ENCODE measurements around the gene FIGLA. TPM values are rescaled to one million over a fixed set of nuclear protein-coding genes. Genes with fewer than 3 reads are reported as not detected.

The FIGLA gene
- total RNA-seq, 2 experiments from 2014 or later: not detected

GRCh38 chr2:70784320-70784719 lies 6.1 kb downstream of the FIGLA start:
- ATAC-seq (no peak), DNase-seq (no peak)
- Mint-ChIP-seq H3K27ac (no peak overlapping the region), H3K9me3 (ENCODE audit: insufficient read depth) (no peaks in the 10 kb centered on the region), H3K36me3 (ENCODE audit: low read depth) (no peaks in the 10 kb centered on the region), H3K27me3 (ENCODE audit: low read depth) (peaks cover 29% of the 10 kb centered on the region), H3K4me1 (ENCODE audit: low read depth) (no peaks in the 10 kb centered on the region), H3K4me3 (no peak overlapping the region)
- CTCF ChIA-PET: interaction anchor here (1.0 to 2.2 kb wide), 9 partner anchors 10 to 480 kb away, joined by 3 to 31 read pairs (median 5); partner anchors contain the start of gene ADD2
- POLR2A ChIA-PET: no interaction called here

DNA sequence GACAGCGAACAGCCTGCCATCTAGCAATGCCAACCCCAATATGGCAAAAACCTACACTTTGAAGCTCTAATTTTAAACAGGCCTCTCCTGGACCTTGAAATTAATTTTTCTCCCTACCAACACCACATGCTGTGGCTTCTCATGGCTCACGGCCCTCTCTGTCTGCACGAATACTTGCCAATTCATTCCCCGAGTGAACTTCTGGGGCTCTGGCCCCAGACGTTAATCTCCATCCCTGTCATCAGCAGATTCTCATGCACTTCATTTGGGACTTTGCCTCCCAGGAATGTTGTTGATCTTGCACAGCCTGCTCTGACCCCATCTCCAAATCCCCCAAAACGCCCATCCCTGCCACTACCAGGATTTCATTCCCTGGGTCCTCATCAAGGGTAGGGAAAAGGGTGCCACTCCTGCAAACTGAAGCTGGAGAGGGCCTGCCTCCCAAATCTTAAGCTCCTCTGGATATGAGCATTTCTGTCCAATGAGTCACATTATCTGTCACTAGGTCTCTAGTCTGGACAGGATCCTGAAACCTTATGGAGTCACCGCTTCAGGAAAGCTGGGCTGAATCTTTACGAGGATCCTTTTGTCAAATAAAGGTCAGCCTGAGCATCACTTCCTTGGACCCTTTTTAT lies 10.4 kb downstream of the FIGLA start:
- ChIA-PET POLR2A (no interaction called here), CTCF (interaction anchor here (2.1 to 2.5 kb wide), 2 partner anchors 11 to 476 kb away, joined by 8 to 11 read pairs; partner anchors contain the start of gene ADD2)
- no peak for ATAC-seq
- Mint-ChIP-seq H3K4me3 (no peak overlapping the region), H3K27ac (no peak overlapping the region), H3K9me3 (ENCODE audit: insufficient read depth) (no peaks in the 10 kb centered on the region), H3K4me1 (ENCODE audit: low read depth) (no peaks in the 10 kb centered on the region), H3K36me3 (ENCODE audit: low read depth) (no peaks in the 10 kb centered on the region), H3K27me3 (ENCODE audit: low read depth) (peaks cover 29% of the 10 kb centered on the region)
- no peak for DNase-seq

GRCh38 chr2:70779491-70779890 lies 11.0 kb downstream of the FIGLA start:
- no peaks in the 10 kb centered on the region for H3K4me1 Mint-ChIP-seq (ENCODE audit: low read depth)
- H3K36me3 Mint-ChIP-seq (ENCODE audit: low read depth): no peaks in the 10 kb centered on the region
- ChIA-PET CTCF (interaction anchor here (1.2 to 2.1 kb wide), 2 partner anchors 10 to 140 kb away, joined by 3 to 11 read pairs; partner anchors contain the start of gene ADD2), POLR2A (no interaction called here)
- DNase-seq: no peak
- ATAC-seq: no peak
- H3K4me3 Mint-ChIP-seq: no peak overlapping the region
- H3K27me3 Mint-ChIP-seq (ENCODE audit: low read depth): peaks cover 33% of the 10 kb centered on the region
- H3K27ac Mint-ChIP-seq: no peak overlapping the region
- no peaks in the 10 kb centered on the region for H3K9me3 Mint-ChIP-seq (ENCODE audit: insufficient read depth)

DNA sequence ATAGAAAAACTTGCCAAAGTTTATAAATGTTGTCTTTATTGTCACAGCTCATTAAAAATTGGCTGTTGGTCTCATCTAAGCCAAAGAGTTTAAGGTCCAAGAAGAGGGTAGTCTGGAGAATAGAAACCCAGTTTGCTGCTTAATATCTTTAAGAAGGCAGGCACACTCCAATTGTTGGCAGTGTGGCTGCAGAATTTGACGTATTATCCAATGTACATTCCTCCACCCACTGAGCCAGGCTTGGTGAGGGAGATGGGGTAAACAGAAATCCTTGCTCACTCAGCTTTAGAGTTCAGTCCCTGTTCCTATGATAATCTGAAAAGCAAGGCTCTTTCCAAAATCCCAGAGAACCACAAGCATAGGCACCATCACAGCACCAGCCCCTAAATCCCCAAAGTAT lies 11.8 kb downstream of the FIGLA start:
- Mint-ChIP-seq H3K27ac (no peak overlapping the region), H3K9me3 (ENCODE audit: insufficient read depth) (no peaks in the 10 kb centered on the region), H3K4me1 (ENCODE audit: low read depth) (no peaks in the 10 kb centered on the region), H3K27me3 (ENCODE audit: low read depth) (peaks cover 41% of the 10 kb centered on the region), H3K4me3 (no peak overlapping the region), H3K36me3 (ENCODE audit: low read depth) (no peaks in the 10 kb centered on the region)
- DNase-seq (no peak), ATAC-seq (no peak)
- CTCF ChIA-PET: interaction anchor here (0.9 to 1.2 kb wide), 2 partner anchors 10 to 141 kb away, joined by 3 to 4 read pairs; partner anchors contain the start of gene ADD2
- POLR2A ChIA-PET: no interaction called here

DNA sequence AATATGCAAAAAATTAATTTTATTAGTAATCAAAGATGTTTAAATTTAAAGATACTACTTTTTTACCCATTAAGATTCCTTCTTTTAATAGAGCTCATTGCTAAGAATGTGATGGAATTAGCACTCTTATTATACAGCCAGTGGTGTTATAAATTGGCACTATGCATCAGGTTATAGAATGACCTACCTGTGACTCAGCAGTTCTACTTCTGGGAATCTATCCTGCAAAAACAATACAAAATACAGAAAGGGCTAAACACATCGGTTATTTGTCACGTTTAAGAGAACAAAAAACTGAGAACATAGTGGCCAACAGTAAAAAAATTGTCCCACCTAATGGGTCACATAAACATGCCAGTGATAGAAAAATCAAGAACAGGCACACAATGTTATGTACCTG lies 13.0 kb downstream of the FIGLA start:
- DNase-seq (no peak), ATAC-seq (no peak)
- Mint-ChIP-seq H3K27ac (no peak overlapping the region), H3K27me3 (ENCODE audit: low read depth) (peaks cover 50% of the 10 kb centered on the region), H3K4me1 (ENCODE audit: low read depth) (no peaks in the 10 kb centered on the region), H3K4me3 (no peak overlapping the region), H3K36me3 (ENCODE audit: low read depth) (no peaks in the 10 kb centered on the region), H3K9me3 (ENCODE audit: insufficient read depth) (no peaks in the 10 kb centered on the region)
- ChIA-PET CTCF (interaction anchor here (1.0 kb wide), 1 partner anchor 12 kb away, joined by 3 read pairs; no protein-coding TSS in a partner anchor), POLR2A (no interaction called here)

DNA sequence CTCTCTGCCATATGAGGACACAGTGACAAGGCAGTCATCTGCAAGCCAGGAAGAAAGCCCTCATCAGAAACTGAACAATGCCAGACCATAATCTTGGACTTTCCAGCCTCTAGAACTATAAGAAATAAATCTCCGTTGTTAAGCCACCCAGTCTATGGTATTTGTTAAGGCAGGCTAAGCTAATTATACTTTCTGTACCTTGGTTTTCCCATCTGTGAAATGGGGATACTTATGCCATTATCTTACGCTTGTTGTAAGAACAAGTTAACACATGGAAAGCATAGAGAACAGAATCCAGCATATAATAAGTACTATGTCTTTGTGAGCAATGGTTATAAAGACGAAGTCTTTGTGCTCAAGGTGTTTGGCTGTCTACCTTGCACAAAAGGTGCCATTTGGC lies 14.2 kb downstream of the FIGLA start:
- H3K36me3 Mint-ChIP-seq (ENCODE audit: low read depth): no peaks in the 10 kb centered on the region

GRCh38 chr2:70775141-70775540 lies 15.3 kb downstream of the FIGLA start:
- POLR2A ChIA-PET: no interaction called here
- H3K36me3 Mint-ChIP-seq (ENCODE audit: low read depth): no peaks in the 10 kb centered on the region
- H3K27ac Mint-ChIP-seq: no peak overlapping the region
- DNase-seq: no peak
- CTCF ChIA-PET: no interaction called here
- H3K4me1 Mint-ChIP-seq (ENCODE audit: low read depth): no peaks in the 10 kb centered on the region
- H3K9me3 Mint-ChIP-seq (ENCODE audit: insufficient read depth): no peaks in the 10 kb centered on the region
- ATAC-seq: no peak
- H3K27me3 Mint-ChIP-seq (ENCODE audit: low read depth): peaks cover 53% of the 10 kb centered on the region
- no peak overlapping the region for H3K4me3 Mint-ChIP-seq

More for the DNA sequence above, 14.2 kb downstream of the FIGLA start:
- Mint-ChIP-seq H3K9me3 (ENCODE audit: insufficient read depth) (no peaks in the 10 kb centered on the region), H3K27ac (no peak overlapping the region), H3K4me3 (no peak overlapping the region), H3K27me3 (ENCODE audit: low read depth) (peaks cover 55% of the 10 kb centered on the region), H3K4me1 (ENCODE audit: low read depth) (no peaks in the 10 kb centered on the region)
- ChIA-PET POLR2A (no interaction called here), CTCF (interaction anchor here (0.7 to 1.3 kb wide), 3 partner anchors 9 to 474 kb away, joined by 3 to 4 read pairs (median 3); partner anchors contain the start of gene FAM136A)
- ATAC-seq: no peak
- DNase-seq: no peak

DNA sequence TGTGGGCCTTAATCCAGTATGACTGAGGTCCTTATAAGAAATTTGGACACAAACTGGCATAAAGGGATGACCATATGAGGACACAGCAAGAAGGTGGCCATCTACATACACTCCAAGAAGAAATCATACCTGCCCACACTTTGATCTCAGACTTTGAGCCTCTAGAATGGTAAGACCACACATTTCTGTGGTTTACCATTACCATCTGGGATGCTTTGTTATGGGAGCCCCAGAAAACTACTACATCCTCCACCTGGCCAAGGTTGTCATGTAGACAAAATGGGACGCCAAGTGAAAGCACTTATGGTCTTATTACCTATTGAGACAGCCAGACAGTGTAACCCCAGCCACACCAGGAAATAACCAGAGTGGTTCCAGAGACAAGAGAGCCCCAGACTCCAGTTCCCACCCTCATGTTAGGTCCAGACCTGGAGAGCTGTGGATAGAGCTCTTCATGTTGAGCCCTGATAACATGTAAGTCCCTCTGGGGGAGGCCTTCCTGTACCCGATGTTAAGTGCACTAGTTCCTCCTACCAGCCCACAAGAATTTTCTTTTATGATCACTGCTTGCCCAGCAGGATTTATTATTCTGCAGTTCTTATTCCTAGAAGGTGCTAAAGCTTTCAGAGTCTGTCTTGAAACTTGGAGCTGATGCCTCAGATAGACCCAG lies 17.8 kb downstream of the FIGLA start:
- H3K27me3 Mint-ChIP-seq (ENCODE audit: low read depth): peaks cover 62% of the 10 kb centered on the region
- no peak overlapping the region for H3K4me3 Mint-ChIP-seq
- DNase-seq (no peak), ATAC-seq (no peak)
- H3K4me1 Mint-ChIP-seq (ENCODE audit: low read depth): peaks cover 5% of the 10 kb centered on the region
- H3K36me3 Mint-ChIP-seq (ENCODE audit: low read depth): no peaks in the 10 kb centered on the region
- ChIA-PET POLR2A (no interaction called here), CTCF (interaction anchor here (2.0 kb wide), 1 partner anchor 12 kb away, joined by 5 read pairs; no protein-coding TSS in a partner anchor)
- no peak overlapping the region for H3K27ac Mint-ChIP-seq
- H3K9me3 Mint-ChIP-seq (ENCODE audit: insufficient read depth): no peaks in the 10 kb centered on the region

- Mint-ChIP-seq H3K9me3 (ENCODE audit: insufficient read depth) (no peaks in the 10 kb centered on the region), H3K4me1 (ENCODE audit: low read depth) (peaks cover 11% of the 10 kb centered on the region), H3K27ac (no peak overlapping the region), H3K36me3 (ENCODE audit: low read depth) (no peaks in the 10 kb centered on the region), H3K4me3 (no peak overlapping the region), H3K27me3 (ENCODE audit: low read depth) (peaks cover 63% of the 10 kb centered on the region)
- POLR2A ChIA-PET: interaction anchor here (0.6 to 0.9 kb wide), 2 partner anchors 10 to 30 kb away, joined by 3 read pairs; no protein-coding TSS in a partner anchor
- ATAC-seq (no peak), DNase-seq (no peak)
- CTCF ChIA-PET: interaction anchor here (1.1 to 4.1 kb wide), 2 partner anchors 17 to 177 kb away, joined by 4 to 25 read pairs; partner anchors contain the start of gene FIGLA
Observed at GRCh38 chr2:70771446-70771845, 19.0 kb downstream of the FIGLA start.

- Mint-ChIP-seq H3K36me3 (ENCODE audit: low read depth) (no peaks in the 10 kb centered on the region), H3K27ac (no peak overlapping the region), H3K4me1 (ENCODE audit: low read depth) (peaks cover 12% of the 10 kb centered on the region), H3K4me3 (no peak overlapping the region), H3K9me3 (ENCODE audit: insufficient read depth) (no peaks in the 10 kb centered on the region), H3K27me3 (ENCODE audit: low read depth) (peaks cover 60% of the 10 kb centered on the region)
- DNase-seq: no peak
- ChIA-PET CTCF (interaction anchor here (0.9 to 4.1 kb wide), 8 partner anchors 11 to 465 kb away, joined by 3 to 25 read pairs (median 6); partner anchors contain the start of gene FIGLA), POLR2A (interaction anchor here (0.6 kb wide), 1 partner anchor 528 kb away, joined by 3 read pairs; no protein-coding TSS in a partner anchor)
- no peak for ATAC-seq
Observed at GRCh38 chr2:70769450-70769849, 21.0 kb downstream of the FIGLA start.

- peaks cover 12% of the 10 kb centered on the region for H3K4me1 Mint-ChIP-seq (ENCODE audit: low read depth)
Observed at GRCh38 chr2:70768590-70769085, 21.8 kb downstream of the FIGLA start.

More at GRCh38 chr2:70768590-70769085, 21.8 kb downstream of the FIGLA start:
- Mint-ChIP-seq H3K27me3 (ENCODE audit: low read depth) (peaks cover 52% of the 10 kb centered on the region), H3K4me3 (peak overlapping the region; percentile 60), H3K9me3 (ENCODE audit: insufficient read depth) (no peaks in the 10 kb centered on the region), H3K27ac (no peak overlapping the region), H3K36me3 (ENCODE audit: low read depth) (no peaks in the 10 kb centered on the region)
- no peak for DNase-seq
- ChIA-PET POLR2A (no interaction called here), CTCF (interaction anchor here (0.6 to 4.1 kb wide), 15 partner anchors 10 to 464 kb away, joined by 3 to 25 read pairs (median 4); partner anchors contain the start of gene FIGLA)
- no peak for ATAC-seq

Measured in activated CD8-positive, alpha-beta T cell treated with anti-CD3 and anti-CD28 coated beads, Interleukin-2, amount 10 ng/mL, durations not matched to agents 7 days and 5 days (primary cell).